Kidney epithelial cell (primary cell): ENCODE results near the gene GNG7. TPM values are rescaled to one million over a fixed set of nuclear protein-coding genes. Genes with fewer than 3 reads are reported as not detected.
"Not testable (repeated sequence)": the region's sequence is repeated elsewhere in the genome, so short reads cannot be mapped to it uniquely, and the experiment has no call there.

Experiments
- DNase-seq: peaks from one replicate; pipeline ENCODE4 v3.0.0-alpha.2; 2010; ENCODE audit warnings: low read depth
- H3K27me3 ChIP-seq: 2 replicates; pipeline ENCODE4 v1.6.0; 2011; ENCODE audit warnings: low read length; ENCODE audit not compliant: control insufficient read depth, insufficient read depth
- H3K36me3 ChIP-seq: 2 replicates; pipeline ENCODE4 v1.5.1; 2011; ENCODE audit warnings: low read length; ENCODE audit not compliant: control insufficient read depth, insufficient read depth
- H3K4me3 ChIP-seq: 2 replicates; pipeline ENCODE4 v1.5.1; 2011; ENCODE audit warnings: low read depth, mild to moderate bottlenecking, control low read depth, low read length
- CTCF ChIP-seq: IDR thresholded peaks from 2 replicates; pipeline ENCODE4 v1.5.1; 2011; ENCODE audit warnings: mild to moderate bottlenecking, moderate library complexity, low read length, control low read depth, inconsistent platforms; ENCODE audit not compliant: insufficient read depth, poor library complexity, severe bottlenecking
- total RNA-seq: library from RNA; depleted of rRNA; stranded (reverse); fragments of >200 nt; gene quantifications from 2 replicates; pipeline ENCODE4 v1.2.3, GENCODE V29; 2015

The GNG7 gene
- total RNA-seq, 1 donor from 2014 or later, result 0.33 TPM

- H3K27me3 ChIP-seq, result no peaks in the 10 kb centered on the region
- no peaks in the 10 kb centered on the region for H3K36me3 ChIP-seq
- DNase-seq, result no peak
- no peak overlapping the region for H3K4me3 ChIP-seq
- TF ChIP-seq CTCF, result peak; percentile 93
These were observed 88.8 kb downstream of the GNG7 start for GRCh38 chr19:2613507-2614295.

GRCh38 chr19:2612619-2613249, 89.8 kb downstream of the GNG7 start:
- TF ChIP-seq CTCF, result no peak
- Histone ChIP-seq H3K36me3 (no peaks in the 10 kb centered on the region), H3K27me3 (peaks cover 6% of the 10 kb centered on the region), H3K4me3 (no peak overlapping the region)
- no peak for DNase-seq

- Histone ChIP-seq H3K27me3 (peaks cover 6% of the 10 kb centered on the region), H3K36me3 (no peaks in the 10 kb centered on the region), H3K4me3 (no peak overlapping the region)
- TF ChIP-seq CTCF, result no peak
- DNase-seq, result no peak
These were observed 90.7 kb downstream of the GNG7 start for GRCh38 chr19:2611483-2612464.

GRCh38 chr19:2610637-2611482, 91.6 kb downstream of the GNG7 start:
- Histone ChIP-seq H3K27me3 (peaks cover 6% of the 10 kb centered on the region), H3K4me3 (no peak overlapping the region), H3K36me3 (no peaks in the 10 kb centered on the region)
- TF ChIP-seq CTCF, result peak; percentile 96
- peak; percentile 81 for DNase-seq

- no peak for TF ChIP-seq CTCF
- H3K36me3 ChIP-seq, result no peaks in the 10 kb centered on the region
- no peak overlapping the region for H3K4me3 ChIP-seq
- H3K27me3 ChIP-seq, result peaks cover 6% of the 10 kb centered on the region
- DNase-seq, result no peak
These were observed 92.9 kb downstream of the GNG7 start for GRCh38 chr19:2609389-2610116.

- H3K4me3 ChIP-seq, DNase-seq, H3K27me3 ChIP-seq, H3K36me3 ChIP-seq: not testable (repeated sequence)
These were observed 93.5 kb downstream of the GNG7 start for GRCh38 chr19:2609034-2609388.
